ENCODE measurements around the gene POPDC2.

POPDC2 gene

DNA sequence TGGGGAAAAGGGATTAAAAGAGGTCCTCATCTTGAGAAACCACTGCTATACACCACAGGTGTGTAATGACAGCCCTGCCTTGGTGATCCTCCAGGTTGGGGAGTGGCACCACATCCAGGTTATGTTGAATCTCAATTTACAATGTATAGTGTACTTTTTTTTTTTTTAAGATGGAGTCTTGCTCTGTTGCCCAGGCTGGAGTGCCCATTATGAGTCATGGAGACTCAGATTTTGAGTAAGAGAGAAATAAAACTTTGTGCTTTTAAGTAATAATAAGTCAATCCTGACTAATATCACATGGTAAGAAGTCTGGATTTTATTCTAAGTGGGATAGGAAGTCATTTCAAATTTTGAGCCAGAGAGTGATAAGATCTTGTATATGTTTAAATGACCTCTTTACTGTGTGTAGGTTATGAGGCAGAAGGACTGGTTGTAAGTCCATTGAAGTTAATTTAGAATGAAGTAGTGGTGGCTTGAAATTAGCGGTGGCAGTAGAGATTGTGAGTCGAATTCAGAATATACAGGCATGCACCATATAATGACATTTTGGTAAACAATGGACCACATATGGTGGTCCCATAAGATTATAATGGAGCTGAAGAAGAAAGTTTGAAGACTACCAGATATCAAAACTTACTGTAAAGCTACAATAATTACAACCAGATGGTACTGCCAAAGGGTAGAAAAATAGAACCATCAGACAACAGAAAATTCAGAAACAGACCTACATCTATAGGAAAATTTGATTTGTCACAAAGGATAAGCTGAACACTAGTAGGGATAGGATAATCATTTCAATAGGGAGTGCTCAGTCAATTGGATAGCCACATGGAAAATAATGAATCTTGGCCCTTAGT is 20.7 kb downstream of the POPDC2 start:
- DNase-seq: no peak

DNA sequence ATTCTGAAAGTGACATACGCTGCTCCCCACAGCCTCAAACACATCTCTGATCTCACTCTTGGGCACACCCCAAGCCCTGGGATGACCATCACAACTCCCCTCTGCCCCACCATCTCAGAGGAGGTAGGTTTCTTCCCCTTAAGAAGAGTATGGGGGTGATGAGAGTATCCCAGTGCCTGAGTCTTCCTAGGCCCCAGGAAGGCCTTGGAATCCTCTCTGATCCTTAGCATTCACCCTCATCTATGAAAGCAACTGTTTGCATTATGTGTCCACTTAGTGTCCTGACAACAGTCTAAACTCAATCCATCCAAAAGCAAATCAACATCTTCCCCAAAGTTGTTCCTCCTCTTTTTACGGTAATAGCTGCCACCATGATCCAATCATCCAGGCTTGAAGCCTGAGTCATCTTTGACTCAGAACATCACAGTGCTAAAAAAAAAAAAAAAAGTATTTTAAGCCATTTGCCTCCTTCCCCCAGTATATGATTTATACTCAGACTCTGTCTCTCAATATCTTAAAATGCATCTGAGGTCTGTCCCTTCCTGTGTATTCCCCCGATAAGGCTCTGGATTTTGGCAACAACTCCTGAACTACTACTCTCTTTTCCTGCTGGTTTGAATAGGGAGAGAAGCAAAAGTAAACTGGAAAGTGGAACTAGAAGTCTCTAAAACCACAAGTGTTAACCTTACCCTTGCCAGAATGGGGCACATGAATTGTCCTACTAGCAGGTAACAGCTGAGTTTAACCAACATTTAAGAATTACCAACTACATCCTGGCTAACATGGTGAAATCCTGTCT is 22.5 kb downstream of the POPDC2 start:
- no peak for DNase-seq

DNA sequence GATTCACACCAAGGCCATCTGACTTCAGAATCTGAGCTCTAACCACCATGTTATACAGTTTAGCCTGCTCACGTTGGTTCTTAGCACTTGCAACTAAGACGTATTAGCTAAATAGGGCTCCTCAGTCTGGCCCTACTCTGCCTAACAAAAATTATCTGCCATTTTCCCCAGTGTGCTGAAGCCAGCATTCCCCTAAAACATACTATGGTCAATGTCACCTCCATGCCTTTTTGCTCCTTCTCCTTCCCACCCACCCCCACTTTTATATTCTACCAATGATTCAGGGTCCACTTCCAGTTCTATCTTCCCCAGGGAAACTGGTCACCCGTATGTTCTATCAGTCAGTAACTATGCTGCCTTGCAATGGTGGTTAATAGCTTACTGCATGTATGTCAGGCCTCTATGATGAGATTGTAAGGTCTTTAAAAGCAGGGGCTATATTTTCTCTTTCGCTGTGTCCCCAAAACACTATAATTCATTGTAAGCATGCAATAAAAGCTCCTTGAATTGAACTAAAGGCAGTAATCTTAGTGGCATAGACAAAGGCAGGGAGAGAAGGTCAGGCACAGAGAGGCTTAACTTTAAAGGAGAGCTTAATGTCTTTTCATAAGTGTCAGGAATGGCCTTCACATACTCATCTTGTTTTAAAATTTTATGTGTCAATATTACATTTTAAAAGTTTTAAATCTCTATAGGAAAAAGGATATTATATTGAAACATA is 23.3 kb downstream of the POPDC2 start:
- DNase-seq: no peak

DNA sequence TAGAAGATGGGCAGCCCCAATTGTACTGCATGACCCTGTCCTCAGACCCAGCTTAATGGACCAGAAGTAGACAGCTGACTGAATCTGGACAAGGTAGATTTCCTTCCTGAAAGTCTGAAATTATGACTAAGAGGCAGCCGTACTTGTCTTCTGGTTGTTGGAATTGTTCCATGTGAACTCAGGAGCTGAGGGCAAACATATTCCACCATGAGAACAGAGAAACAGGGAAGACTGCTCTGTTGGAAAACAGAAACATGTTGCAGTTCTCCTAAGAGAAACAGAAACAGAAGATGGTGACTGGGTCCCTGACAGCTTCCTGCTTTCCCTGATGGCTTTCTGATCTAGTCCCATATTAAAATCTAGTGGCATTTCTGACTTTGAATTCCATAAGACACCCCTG is 24.1 kb downstream of the POPDC2 start:
- no peak for DNase-seq

DNA sequence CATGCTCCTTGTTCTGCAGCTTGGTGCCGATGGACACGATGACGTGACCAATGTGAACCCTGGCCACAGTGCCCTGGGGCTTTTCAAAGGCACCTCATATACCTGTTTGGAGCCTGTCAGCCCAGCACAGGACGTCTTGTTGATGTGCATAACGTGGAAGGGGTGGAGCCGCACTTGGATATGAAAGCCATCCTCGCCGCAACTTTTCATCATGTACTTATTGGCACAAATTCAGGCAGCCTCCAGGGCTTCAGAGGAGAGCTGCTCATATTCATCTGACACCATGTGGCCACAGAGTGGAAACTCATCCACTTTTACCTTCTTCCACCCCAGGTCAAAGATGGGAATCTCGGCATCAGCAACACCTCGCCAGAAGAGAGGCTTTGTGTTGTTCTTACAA is 24.7 kb downstream of the POPDC2 start:
- DNase-seq: no peak

DNA sequence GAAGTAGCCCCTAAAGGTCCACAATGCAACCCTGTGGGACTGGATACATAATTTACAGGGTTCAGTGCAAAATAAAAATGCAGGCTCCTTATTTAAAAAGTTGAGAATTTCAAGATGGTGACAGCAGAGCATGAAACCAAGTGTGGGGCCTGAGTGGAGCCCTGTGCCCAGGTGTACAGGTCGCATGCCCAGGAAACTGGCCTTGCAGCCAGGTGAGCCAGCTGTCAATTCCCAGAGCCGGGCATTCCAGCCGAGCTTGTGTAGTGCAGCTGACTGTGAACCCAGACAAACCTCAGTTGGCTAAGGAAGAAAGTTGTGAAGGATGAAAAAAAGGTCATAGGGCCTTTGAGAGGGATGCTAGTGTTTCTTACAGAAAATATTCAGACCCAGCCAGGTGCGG is 27.6 kb downstream of the POPDC2 start:
- no peak for DNase-seq

DNA sequence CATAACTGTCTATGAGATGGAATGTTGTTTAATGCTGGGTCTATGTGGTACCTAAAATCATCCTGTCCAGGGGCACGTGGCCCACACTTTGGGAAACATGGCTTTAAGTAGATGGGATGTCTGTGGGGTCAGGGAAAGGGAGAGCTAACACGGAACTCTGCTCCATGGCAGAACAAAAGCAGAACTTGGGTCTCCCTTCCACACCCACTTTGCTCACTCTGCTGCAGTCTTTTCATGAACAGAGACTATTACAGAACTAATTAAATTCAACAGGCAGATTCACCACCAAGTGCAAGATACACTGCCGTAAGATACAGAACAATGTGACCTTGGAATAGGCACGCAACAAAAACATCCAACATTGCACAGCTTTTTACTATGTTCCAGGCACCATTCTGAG is 28.2 kb downstream of the POPDC2 start:
- DNase-seq: no peak

DNA sequence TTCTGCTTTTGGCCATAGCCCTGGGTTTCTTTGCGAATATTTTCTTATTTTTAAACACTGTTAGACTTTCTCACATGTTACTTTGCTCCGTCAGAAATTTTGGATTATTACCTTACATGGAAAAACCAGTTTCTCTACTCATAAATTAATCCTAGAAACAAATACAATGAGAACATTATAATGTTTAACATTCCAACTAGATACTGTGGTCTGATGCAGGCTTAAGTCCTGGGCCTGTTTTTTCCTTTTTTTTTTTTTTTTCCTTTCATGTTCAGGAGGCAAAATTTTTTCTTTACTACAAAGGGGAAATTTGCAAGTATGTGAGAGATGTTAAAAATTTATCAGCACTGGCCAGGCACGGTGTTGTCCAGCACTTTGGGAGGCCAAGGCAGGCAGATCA is 28.9 kb downstream of the POPDC2 start:
- DNase-seq: no peak

DNA sequence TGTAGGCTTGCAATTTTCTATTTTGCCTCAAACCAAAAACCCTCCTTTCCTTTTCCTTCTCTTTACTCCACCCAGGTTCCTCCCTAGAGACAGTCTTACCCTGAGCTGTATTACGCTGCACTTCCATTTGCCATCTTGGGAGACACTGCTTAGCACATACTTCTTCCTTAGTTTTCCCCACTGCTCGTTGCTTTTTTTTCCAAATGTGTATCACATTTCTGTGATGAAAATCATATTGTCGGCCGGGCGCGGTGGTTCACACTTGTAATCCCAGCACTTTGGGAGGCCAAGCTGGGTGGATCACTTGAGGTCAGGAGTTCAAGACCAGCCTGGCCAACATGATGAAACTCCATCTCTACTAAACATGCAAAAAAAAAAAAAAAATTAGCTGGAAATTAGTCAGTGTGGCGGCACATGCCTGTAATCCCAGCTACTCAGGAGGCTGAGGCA is 29.5 kb downstream of the POPDC2 start:
- no peak for DNase-seq

DNA sequence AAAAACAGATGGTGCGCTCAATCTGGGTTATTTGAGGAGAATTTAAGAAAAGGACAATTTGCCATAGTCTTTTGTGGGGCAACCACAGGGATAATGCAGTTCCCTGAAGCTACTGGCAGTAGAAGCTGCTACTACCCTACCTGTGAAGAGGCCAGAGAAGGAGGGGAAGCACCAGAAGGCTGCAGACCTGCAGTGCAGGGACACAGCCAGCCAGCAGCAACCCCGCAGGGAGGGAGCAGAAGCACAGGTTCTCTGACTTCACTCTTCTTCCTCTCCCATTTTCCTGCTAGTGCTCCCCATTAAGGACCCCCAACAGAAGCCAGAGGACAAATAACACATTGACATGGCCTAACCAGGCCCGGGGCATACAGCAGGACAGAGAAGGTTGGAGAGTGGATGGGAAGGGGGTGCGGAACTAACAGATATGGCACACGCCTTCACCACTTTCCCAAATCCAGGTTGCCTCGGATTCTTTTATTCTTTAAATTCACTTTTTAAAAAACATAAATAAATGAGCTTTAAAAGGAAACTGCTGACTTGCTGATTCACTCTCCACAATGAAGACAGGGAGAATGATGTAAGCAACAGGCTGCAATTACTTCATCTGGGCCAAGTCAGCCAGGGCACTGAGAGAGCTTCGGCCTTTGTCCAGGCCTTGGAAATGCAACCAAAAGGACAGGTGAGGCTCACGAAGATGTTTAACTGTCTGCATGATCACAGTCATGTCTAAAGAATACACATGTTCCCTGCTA is 30.1 kb downstream of the POPDC2 start:
- no peak for DNase-seq

DNA sequence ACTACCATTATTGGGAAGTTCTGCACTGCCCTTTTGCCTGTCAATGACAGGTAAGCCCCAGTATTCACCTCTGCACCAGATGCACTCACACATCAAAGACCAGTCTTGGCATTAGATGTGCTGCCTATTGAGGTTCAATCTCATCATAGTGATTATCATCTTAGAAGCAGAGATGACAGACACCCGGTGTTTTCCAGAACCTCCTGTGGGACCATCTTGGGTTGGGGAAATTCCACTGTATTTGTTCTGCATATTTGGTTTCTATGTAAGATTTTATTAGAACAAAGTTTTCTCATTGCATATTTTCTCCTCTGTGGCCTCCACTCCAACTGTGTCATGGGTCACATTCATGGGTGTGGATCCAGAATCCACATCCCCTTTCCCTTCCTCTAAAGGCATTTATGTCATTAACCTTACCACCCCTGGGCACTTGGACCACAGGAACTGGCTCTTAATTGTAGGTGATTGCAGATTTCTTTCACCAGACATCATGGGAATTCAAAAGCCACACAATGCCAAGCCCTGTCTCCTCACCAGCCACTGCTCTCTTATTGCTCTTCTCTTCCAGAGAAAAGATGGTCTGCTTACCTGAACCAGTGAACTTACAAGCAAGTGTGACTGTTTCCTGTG is 31.5 kb downstream of the POPDC2 start:
- DNase-seq: no peak

DNA sequence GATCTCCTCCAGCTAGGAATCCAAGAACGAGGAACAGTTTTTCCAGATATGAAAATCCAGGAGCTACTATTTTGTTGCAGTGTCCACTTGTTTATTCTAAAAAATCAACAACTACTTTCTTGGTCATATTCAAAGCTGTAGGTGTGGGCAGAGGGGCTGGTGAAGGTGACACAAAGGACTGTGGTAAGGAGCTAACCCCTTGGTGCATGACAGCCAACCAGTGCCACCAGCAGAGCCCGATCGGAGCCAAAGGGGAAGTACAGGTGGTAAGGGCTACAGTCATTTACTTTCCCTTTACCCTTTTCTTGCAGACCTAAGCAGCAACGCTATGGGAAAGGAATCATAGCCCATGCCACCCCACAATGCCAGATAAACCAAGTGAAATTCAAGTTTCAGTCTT is 32.0 kb downstream of the POPDC2 start:
- DNase-seq: no peak

DNA sequence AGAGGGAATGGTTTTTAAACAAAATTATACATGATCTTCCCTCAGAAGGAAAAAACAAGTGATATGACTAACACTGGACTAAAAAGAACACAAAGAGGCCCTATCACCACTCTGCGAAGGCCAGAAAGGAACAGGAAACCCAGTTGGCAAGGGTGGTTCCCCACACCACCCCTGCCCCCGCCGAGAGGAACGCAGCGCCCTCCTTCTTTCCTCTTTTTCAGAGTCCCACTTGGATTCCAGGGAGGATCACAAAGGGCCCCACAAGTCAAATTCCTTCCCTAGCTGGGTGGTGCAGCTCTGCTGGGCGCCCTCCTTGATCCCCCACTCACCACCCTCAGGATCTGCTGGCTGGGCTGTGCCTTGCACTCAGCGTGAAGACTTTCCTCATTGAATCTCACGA is 32.9 kb downstream of the POPDC2 start:
- no peak for DNase-seq

DNA sequence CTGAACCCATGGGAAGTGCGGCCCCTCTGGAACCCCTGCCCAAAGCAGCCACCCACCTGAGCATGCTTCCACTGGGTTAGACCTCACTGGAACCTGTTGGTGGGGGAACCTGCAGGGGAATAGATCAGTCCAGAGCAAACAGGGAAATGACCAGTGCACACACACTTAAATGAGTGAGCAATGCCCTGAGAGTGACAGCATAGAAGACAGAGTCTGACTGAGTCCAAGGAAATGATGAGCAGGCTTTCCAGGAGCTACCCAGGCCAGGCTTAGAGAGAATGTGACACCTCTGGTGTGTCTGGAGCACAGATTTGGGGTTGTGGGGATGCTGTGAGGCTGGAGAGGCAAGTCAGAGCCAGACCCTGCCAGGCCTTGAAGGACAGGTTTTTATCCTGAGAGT is 34.2 kb downstream of the POPDC2 start:
- no peak for DNase-seq

DNA sequence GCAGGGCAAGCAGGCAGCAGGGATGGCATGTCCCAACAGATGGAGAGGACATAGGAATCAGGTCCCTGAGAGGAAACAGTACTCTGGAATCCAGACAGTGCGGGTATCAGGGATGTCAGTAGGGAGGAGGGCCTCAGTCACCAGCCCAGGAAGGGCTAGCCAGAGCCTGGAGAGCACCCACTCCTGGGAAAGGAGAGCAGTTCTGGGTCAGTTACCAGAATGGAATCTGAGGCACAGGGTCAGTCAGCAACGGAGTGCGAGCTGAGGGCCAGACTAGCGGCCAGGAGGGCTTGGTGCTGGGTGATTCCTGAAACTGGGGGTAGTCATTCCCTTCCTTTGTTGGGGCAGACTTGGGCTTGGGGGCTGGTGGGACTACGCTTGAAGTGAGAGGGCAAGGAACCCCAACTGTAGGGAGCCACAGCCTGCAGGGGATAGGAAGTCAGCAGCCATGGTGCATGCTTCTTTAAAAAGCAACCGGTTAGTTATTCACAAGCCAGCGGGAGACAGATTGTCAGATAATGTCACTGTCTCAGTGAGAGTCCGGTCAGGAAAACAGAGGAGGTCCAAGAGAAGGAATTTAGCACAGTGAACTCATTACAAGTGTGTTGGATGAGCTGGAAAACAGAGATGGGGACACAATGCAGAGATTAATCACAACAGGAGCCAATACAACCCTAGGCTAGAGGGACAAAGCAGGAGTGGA is 34.8 kb downstream of the POPDC2 start:
- no peak for DNase-seq

DNA sequence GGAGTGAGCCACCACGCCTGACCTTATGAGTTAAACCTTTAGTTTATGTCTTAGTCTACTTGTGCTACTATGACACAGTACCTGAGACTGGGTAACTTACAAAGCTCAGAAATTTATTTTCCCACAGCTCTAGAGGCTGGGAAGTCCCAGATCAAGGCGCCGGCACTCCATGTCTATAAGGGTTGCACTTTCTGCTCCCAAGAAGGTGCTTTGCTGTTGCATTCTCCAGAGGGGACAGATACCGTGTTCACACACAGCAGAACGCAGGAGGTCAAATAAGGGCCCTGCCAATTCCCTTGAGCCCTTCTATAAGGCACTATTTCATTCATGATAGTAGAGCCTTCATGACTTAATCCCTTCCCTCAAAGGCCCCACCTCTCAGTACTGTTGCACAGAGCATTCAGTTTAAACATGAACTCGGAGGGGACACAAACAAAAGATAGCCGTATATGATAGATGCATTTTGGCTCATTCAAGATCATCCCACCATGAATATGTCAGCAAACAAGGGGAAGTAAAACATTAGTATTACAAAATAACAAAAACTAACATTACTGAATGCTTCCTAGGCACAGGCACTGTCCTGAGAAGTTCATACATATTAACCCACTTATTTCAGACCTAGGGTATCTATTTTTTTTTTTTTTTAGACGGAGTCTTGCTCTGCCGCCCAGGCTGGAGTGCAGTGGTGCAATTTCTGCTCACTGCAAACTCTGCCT is 36.2 kb downstream of the POPDC2 start:
- no peak for DNase-seq

DNA sequence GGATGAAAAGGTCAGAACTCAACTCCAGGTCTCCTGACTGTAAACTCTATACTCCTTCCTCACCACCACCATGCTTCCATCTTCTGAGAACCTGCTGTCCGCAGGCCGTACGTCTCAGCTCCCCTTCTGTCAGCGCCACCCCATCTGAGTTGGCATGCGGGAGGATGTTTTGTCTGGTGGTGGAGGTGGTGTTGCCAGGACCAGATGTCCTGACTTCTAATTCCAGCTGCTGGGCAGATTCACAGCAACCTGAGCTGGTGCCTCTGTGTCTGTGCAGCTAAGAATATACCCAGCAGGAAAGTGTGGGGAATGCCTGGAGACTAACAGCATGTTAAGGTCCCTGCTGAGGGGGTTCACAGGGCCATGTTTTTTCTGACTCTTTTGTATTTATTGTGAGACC is 39.5 kb downstream of the POPDC2 start:
- DNase-seq: no peak

DNA sequence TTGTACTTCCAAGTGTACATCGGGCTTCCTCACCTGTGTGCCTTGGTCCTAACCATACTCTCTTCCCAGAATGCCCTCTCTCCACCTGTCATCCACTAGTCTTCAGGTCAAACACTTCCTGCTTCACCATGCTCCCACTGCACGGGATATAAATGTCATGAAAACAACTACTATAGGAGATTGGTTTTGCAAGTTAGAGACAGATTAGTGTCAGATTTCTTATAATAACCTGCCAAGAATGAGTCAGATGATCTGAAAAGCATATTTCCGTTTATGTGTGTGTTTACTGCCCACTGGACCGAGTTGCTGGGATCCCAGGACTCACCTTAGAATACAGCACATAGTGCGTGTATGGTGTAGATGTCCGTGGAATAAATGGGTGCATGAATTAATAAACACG is 41.3 kb downstream of the POPDC2 start:
- DNase-seq: no peak

DNA sequence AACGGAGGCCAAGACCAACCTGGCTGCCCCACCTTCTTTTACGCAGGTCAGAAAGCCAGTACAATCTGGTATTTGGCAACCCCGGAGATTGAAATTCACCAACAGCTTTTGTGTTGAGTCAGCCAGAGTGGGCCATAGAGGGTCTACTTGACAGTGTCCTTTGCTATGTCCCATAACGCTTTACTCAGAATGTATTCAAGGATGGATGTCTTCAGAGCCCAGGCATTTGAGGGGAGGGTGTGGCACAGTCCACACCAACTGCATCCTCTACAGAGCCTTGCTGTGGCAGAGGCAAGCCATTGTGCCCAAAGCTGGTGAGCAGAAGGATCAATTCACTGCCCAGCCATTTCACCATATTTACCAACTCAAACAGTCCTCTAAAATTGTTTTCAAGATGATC is 44.3 kb downstream of the POPDC2 start:
- DNase-seq: no peak

DNA sequence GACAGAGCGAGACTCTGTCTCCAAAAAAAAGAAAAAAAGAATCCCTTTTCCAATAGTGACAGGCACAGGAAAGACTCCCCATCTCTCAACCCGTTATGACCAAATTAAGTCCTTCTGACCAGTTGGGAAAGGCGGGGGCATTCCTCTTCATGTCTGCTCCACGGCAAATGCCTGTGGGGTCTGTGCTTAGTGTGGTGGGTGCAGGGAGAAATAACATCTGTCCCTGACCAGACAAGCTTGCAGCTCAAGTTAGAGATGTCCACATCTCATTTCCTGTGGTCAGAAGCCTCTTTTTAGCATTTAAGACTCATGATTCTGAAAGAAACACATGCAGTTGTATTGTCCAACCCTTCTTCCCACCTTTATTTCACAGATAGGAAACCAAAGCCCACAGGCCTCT is 46.5 kb downstream of the POPDC2 start:
- DNase-seq: no peak

DNA sequence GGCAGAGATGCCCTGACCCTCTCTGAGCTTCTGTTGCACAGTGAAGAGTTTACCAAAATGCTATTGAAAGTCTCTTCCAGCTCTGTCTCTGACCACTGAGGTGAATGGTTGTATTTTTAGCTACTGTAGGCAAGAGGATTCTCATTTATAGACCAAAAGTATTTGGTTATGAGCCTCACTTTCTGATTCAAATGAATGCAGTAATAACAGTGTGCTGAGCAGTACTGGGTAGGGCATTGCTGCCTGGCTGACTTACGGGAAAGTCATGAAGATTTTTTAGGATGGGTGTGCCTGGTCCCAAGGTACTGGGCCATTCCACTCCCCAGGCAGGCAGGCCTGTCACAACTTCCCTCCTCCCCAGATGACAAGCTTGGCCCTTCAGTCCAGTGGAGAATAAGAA is 47.2 kb downstream of the POPDC2 start:
- no peak for DNase-seq
